GM18909 (cell line): ENCODE results near the gene PSMC3IP.
"Not testable (repeated sequence)": the region's sequence is repeated elsewhere in the genome, so short reads cannot be mapped to it uniquely, and the experiment has no call there.

Experiments
- ATAC-seq: cut with Tn5 transposase; IDR thresholded peaks from one replicate; pipeline ENCODE4 v1.9.1; 2021; ENCODE audit warnings: mild to moderate bottlenecking; ENCODE audit not compliant: unreplicated experiment, poor library complexity

The PSMC3IP gene

GRCh38 chr17:42577532-42578281 lies at the start of gene PSMC3IP:
PSMC3IP (minus strand) TSS chr17:42577729; CDS start chr17:42577686, 43 bp downstream.
- peak; percentile 64 for ATAC-seq

- no peak for ATAC-seq
These were observed 46.4 kb upstream of the PSMC3IP start for GRCh38 chr17:42623732-42624596.

- no peak for ATAC-seq
These were observed 45.7 kb upstream of the PSMC3IP start for GRCh38 chr17:42623271-42623670.

- not testable (repeated sequence) for ATAC-seq
These were observed 44.5 kb upstream of the PSMC3IP start for GRCh38 chr17:42621987-42622386.

- peak; percentile 75 for ATAC-seq
These were observed 41.1 kb upstream of the PSMC3IP start for GRCh38 chr17:42618442-42619150.

- ATAC-seq: peak; percentile 27
These were observed 40.5 kb upstream of the PSMC3IP start for GRCh38 chr17:42617956-42618431.

GRCh38 chr17:42613699-42614295 lies 36.3 kb upstream of the PSMC3IP start:
- no peak for ATAC-seq

GRCh38 chr17:42612013-42612412 lies 34.5 kb upstream of the PSMC3IP start:
- ATAC-seq: no peak

- peak; percentile 15 for ATAC-seq
These were observed 32.6 kb upstream of the PSMC3IP start for GRCh38 chr17:42609814-42610801.

GRCh38 chr17:42609182-42609813 lies 31.8 kb upstream of the PSMC3IP start, which contains the start of the genes RETREG3 and TUBG1:
RETREG3 (minus strand) TSS chr17:42609374; CDS start chr17:42609324, 50 bp downstream.
TUBG1 (plus strand) TSS chr17:42609683; CDS start chr17:42609738, 55 bp downstream.
- peak; percentile 90 for ATAC-seq

GRCh38 chr17:42608305-42609181 lies 31.0 kb upstream of the PSMC3IP start:
- ATAC-seq: peak; percentile 33

GRCh38 chr17:42607769-42608168 lies 30.2 kb upstream of the PSMC3IP start:
- ATAC-seq: no peak

GRCh38 chr17:42603318-42603717 lies 25.8 kb upstream of the PSMC3IP start:
- no peak for ATAC-seq

GRCh38 chr17:42598905-42599304 lies 21.4 kb upstream of the PSMC3IP start:
- no peak for ATAC-seq

- ATAC-seq: no peak
These were observed 18.9 kb upstream of the PSMC3IP start for GRCh38 chr17:42596386-42596785.

GRCh38 chr17:42591411-42591810 lies 13.9 kb upstream of the PSMC3IP start:
- ATAC-seq: no peak

GRCh38 chr17:42590886-42591285 lies 13.4 kb upstream of the PSMC3IP start:
- no peak for ATAC-seq
